ENCODE measurements around the gene C9orf85.
"Not testable (repeated sequence)": the region's sequence is repeated elsewhere in the genome, so short reads cannot be mapped to it uniquely, and the experiment has no call there.

C9orf85 gene

GRCh38 chr9:71944754-71945375 is 33.4 kb downstream of the C9orf85 start:
- no peak for DNase-seq

GRCh38 chr9:71954652-71955051 is 43.2 kb downstream of the C9orf85 start:
- not testable (repeated sequence) for DNase-seq

- no peak for DNase-seq
Observed at GRCh38 chr9:71955300-71955915, 44.0 kb downstream of the C9orf85 start.

- DNase-seq = no peak
Observed at GRCh38 chr9:71962328-71962727, 50.9 kb downstream of the C9orf85 start.

- not testable (repeated sequence) for DNase-seq
Observed at GRCh38 chr9:71963471-71963996, 52.1 kb downstream of the C9orf85 start.

- DNase-seq = no peak
Observed at GRCh38 chr9:71965403-71965802, 54.0 kb downstream of the C9orf85 start.

- no peak for DNase-seq
Observed at GRCh38 chr9:71966601-71967000, 55.2 kb downstream of the C9orf85 start.

- no peak for DNase-seq
Observed at GRCh38 chr9:71968541-71969090, 57.2 kb downstream of the C9orf85 start.

- DNase-seq = no peak
Observed at GRCh38 chr9:71975833-71976232, 64.4 kb downstream of the C9orf85 start.

GRCh38 chr9:71977003-71977402 is 65.6 kb downstream of the C9orf85 start:
- no peak for DNase-seq

- DNase-seq = no peak
Observed at GRCh38 chr9:71980266-71981190, 69.1 kb downstream of the C9orf85 start.

GRCh38 chr9:71981944-71982343 is 70.5 kb downstream of the C9orf85 start:
- DNase-seq = no peak

GRCh38 chr9:71984403-71984802 is 73.0 kb downstream of the C9orf85 start:
- DNase-seq = no peak

GRCh38 chr9:71984831-71985281 is 73.4 kb downstream of the C9orf85 start:
- DNase-seq = no peak

GRCh38 chr9:71985297-71985911 is 74.0 kb downstream of the C9orf85 start:
- no peak for DNase-seq

- no peak for DNase-seq
Observed at GRCh38 chr9:71986900-71987299, 75.5 kb downstream of the C9orf85 start.

GRCh38 chr9:71987471-71988371 is 76.3 kb downstream of the C9orf85 start:
- DNase-seq = no peak

- DNase-seq = no peak
Observed at GRCh38 chr9:71990466-71990865, 79.0 kb downstream of the C9orf85 start.

GRCh38 chr9:72005451-72005850 is 94.0 kb downstream of the C9orf85 start:
- DNase-seq = no peak

GRCh38 chr9:72006501-72006900 is 95.1 kb downstream of the C9orf85 start:
- DNase-seq = no peak

GRCh38 chr9:72007726-72008125 is 96.3 kb downstream of the C9orf85 start:
- not testable (repeated sequence) for DNase-seq

- no peak for DNase-seq
Observed at GRCh38 chr9:72012646-72013045, 101.2 kb downstream of the C9orf85 start.

Data from activated CD4-positive, alpha-beta T cell treated with anti-CD3 and anti-CD28 coated beads, Interleukin-2, amount 50 U/mL, for 16 hours (primary cell).